ENCODE measurements around the gene GAS2L1.

GAS2L1 gene

DNA sequence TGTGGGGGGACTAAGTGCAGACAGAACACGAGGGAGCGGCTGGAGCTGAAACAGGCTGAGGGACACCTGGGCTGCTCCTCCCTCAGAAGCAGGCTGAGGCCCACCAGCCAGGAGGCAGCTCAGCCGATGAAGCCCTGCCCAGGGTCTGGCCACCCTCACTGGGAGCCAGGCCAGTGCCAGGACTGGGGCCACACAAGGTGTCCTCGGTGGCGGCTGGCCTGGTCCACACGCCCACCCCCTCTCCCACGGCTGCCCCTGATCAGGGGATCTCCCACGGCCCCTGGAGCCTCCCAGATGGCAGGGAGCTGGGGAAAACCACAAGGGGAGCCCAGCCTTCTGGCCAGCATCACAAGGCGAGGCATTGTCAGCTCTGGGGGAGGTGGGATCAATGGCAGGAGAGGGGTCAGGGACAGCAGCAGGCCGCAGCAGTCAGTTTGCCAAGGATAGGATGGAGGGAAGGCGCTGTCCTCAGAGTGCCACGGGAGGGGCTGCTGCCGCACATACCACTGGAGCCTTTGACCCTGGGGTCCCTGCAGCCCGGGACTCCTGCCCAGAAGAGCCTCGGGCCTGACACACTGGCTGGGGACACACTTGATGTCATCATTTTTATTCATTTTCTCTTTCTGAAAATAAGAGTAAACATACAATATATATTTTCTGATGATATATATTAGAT lies 20.8 kb downstream of the GAS2L1 start:
- DNase-seq (ENCODE audit: low spot score) = no peak

DNA sequence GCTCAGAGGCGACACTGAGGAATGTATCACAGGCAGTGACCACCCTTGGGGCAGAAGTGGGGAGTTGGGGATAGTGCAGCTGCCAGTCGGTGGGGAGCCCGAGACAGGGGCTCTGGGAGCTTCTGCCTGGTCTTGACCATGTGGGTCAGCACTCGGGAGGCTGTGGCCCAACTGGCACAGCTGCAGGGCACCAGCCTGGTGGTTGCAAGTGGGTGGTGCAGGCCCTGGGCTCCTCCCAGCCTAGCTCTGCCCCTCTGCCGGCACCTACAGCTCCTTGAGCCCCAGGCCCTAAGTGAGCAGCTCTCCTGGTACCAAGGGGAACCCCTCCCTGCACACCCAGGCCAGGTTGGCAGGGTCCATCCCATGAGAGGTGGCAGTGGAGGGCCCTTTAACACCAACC lies 21.6 kb downstream of the GAS2L1 start:
- no peak for DNase-seq (ENCODE audit: low spot score)

DNA sequence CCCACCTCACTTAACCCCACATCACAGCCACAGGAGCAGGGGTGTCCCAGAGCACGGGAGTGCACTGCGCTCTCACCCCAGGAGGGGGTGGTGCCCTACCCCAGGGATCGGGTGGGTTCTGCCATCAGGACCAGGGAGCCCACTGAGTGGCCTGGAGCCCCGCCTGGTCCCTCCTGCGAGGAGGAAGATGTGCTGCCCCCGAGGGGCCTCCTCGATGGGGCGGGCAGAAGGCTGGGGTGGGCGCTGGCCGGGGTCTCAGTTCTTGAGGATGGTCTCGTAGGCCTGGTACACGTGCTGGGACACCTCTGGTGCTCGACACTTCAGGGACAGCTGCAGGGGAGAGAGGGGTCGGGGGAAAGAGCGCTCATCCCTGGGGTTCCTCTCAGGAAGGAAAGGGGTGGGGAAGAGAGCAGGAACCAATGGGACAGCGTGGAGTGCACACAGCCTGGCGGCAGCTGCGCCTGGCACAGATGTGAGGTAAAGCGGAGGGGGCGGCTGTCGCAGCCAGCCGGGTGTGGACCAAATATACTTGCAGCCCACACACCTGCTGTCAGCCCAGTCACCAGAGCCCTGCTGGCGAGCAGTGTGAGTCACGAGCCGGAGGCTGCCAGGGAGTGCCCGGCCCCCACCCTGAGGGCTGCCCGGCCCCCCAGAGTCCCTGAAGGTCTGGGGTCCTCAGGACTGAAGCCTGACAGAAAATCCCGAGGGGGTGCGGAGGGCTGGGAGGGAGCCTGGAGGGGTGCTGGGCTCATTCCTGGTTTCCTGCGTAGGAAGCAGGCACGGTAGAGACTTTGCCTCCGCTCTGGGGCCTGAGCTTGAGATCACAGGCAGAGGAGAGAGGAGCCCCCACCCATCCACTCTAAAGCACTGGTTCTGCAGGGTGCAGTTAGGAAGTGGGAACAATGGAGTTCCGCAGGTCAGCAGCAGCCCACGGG lies 22.4 kb downstream of the GAS2L1 start:
- DNase-seq (ENCODE audit: low spot score) = no peak

DNA sequence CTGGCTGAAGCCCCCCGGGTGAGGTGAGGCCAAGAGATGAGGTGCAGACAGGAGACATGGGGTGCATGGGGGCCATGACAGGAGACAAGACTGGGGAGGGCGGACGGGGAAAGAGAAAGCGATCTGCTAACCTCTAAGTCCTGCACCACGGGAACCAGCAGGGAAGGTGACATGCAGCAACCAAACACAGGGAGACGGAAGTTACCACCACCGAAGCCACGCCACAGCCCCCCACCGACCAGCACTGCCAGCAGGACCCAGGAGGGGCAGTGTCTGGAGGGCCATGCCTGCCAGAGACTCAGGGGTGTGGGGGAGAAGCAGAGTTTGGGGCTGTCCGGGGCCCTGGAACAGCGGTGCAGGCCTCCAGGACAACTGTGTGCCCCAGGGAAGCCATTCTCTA lies 23.1 kb downstream of the GAS2L1 start:
- no peak for DNase-seq (ENCODE audit: low spot score)

DNA sequence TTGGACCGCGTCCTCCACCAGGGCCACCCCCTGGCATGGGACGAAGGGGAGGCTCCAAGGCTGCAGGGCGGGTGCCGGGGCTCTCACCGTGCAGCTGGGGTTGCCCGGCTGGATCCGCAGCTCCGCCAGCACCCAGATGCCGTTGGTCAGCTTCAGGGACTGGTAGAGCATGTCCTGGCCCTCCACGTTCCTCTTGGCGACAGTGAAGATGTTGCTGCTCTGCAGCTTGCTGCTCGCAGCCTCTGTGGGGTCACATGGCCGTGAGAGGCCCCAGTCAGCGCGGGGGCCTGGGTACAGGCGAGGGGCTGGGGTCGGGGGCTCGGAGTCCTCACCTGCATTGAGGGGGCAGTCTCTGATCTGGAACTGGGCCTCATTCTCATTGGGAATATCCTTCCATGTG lies 23.8 kb downstream of the GAS2L1 start:
- no peak for DNase-seq (ENCODE audit: low spot score)

DNA sequence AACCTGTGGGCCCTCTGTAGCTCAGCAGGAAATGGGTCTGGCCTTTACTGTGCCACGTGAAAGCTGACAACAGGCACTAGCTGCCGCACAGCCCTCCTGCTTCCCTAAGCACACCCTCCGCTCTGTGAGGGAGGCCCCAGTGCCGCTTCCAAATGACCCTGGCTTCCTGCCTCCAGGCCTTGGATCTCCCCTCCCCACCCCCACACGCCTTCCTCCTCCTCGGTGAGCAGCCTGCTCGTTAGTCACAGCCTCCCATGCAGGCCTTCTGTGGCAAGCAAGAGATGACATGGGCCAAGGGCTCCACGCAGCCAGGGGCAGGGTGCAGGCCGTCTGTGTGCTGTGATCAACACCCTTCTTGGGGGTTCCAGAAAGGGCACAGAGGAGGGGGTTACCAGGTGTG lies 24.3 kb downstream of the GAS2L1 start:
- no peak for DNase-seq (ENCODE audit: low spot score)

DNA sequence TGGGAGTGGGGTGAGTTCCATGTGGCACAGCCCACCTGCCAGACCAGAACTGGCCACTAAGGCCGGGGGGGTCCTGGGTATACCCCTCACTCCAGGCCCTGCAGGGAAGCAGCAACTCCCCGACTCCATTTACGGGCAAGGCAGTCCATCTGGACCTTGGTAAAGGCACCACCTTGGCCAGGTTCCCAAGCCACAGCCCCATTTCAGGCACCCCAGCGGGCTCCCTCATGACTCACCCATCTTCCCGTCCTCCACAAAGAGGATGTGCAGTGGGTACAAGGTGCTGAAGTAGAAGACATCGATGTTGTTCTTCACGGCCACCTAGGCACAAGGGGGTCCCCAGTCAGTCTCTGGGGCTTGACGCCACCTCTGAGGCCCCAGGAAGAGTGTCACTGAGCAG lies 24.8 kb downstream of the GAS2L1 start:
- no peak for DNase-seq (ENCODE audit: low spot score)

DNA sequence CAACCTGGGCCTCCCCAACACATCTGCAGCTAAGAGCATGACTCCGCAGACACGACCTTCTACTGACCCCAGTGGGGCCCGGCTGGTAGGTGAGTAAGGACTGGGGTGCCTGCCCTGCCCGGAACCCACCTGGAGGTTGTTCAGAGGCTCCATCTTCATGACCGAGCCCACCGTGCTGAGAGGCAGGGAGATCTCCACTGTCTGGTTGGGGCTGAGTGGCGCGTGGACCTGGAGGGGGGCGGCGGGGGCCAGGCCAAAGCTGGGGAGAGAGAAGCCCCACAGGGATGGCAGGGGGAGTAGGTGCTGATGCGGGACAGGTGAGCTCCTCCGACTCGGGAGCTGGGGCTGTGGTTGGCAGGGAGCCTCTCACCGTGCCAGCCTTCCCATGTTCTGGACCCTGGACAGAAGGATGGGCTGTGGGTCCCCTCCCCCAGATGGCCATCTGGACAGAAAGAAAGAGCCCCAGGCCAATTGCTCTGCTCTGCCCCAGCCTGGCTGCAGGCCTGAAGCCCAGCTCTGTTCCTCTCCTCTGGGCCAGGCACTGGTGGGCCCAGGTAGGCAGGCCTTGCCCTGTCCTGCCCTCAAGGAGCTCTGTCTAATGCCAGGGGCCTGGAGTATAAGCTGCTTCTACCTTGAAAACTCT lies 25.3 kb downstream of the GAS2L1 start:
- DNase-seq (ENCODE audit: low spot score) = no peak

DNA sequence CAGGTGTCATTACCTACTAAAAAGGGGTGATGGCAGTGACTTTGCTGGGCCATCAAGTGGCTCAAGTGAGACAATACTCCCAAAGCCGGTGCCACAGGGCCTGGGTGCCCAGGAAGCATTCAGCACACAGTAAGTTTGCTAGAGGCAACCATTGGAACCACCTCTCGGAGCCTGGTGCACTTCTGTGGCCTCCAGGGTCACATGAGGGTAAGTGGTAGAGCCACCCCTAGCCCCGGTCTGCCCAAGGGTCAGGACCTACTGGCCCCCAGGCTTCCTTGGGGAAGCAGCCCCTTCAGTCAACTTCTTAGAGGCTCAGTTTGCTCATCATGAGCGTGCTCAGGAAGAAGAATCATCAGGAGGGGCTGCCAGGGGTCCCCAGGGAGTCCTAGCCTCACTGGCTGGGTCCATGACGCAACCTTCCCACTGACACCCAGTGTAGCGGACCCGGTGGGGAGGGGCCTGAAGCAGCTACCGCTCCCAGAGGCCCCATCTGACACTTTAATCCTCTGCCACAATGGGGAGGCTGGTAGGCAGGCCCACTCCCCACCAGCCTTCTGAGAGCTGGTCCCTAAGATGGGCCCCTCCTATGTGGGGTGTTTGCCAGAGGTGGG lies 26.5 kb downstream of the GAS2L1 start:
- no peak for DNase-seq (ENCODE audit: low spot score)

DNA sequence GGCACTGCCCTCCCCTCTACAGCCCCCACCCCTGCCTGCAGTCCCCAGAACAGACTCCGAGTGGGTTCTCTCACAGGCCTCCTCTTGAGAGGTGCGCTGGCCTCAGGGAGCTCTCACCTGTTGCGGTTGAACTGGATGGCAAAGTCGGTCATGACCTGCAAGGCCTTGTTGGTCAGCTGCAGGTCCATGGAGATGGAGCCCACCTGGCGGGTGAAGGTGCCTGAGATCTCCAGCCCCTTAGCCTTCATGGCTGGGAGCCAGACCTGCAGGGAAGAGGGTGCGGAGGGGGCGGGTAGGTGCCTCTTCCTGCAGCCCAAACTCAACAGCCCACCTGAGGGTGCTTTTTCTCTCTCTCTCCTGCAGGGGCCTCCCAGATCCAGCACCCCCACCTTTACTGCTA lies 27.7 kb downstream of the GAS2L1 start:
- DNase-seq (ENCODE audit: low spot score) = no peak

DNA sequence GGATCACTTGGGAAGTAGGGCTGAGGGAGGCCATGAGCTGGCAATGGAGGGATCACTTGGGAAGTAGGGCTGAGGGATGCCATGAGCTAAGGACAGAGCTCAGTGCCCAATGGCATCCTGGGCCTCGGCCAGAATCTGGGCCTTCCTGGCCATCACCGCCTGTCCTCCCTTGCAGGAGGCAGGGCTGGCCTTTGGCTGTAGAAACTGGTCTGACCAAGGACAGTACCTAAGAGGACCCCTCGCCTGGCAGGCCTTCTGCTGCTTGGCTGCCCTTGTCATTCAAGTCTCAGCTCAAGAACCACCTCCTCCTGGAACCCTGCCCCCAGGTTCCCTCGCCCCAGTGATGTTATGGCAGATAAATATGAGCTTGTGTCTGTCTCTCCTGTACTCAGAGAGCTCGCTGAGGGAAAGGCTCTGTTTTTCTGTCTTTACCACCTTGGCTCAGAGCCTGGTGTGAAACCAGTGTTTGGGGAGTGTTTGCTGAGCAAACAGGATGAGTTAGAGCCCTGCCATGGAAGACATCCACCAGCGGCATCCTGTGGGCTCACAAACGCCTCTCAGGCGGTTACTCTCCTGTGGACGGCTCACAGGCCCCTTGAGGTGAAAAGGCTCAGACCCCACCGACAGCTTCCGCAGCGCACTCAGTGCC lies 28.4 kb downstream of the GAS2L1 start:
- DNase-seq (ENCODE audit: low spot score) = no peak

DNA sequence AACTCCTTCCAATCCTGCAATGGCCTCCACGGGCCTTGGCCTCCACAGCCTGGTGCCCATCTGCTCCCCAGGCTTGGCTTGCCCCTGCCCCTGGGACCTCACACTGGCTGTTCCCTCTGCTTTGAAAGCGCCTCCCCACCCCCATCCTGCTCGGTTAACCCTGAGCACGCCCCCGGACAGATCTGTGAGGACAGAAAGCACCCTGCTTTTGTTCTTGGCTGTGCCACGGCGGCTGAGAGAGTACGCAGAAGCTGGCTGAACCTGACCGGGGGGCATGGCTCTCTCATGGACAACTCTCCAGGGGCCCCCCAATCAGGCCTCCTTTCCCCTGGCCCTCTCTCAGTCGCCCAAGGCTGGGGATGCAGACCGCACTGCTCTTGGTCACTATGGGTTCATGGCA lies 29.2 kb downstream of the GAS2L1 start:
- no peak for DNase-seq (ENCODE audit: low spot score)

DNA sequence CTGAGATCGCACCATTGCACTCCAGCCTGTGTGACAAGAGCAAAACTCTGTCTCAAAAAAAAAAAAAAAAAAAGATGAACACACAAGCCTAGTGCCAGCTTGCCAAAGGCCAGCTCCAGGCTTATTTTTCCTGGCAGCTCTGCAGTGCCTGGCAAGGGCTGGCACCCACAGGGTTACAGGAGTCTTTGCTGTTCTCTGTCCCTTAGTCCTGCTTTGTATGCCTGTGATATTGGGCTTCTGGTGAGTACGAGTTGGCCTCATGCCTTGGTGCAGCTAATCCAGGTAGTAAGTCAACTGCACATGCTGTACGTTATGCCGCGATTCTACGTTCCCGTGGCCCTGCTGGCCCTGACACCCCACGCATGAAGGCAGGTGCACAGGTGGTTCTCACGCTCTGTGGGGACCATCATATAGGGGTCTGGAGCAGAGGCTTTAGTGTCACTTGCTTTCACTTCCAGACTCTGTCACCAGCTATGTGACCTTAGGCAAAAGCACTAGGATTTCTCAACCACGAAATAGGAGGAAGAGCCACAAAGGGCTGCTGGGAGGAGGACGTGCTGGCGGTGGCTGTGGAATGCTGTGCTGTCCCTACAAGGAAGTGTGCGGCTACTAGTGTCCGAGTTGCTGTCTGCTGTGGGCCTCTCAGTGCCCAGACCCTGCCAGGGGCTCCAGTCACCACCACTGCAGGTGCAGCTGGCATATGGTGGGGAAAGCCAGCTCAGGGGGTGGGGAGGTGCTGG lies 30.5 kb downstream of the GAS2L1 start:
- no peak for DNase-seq (ENCODE audit: low spot score)

DNA sequence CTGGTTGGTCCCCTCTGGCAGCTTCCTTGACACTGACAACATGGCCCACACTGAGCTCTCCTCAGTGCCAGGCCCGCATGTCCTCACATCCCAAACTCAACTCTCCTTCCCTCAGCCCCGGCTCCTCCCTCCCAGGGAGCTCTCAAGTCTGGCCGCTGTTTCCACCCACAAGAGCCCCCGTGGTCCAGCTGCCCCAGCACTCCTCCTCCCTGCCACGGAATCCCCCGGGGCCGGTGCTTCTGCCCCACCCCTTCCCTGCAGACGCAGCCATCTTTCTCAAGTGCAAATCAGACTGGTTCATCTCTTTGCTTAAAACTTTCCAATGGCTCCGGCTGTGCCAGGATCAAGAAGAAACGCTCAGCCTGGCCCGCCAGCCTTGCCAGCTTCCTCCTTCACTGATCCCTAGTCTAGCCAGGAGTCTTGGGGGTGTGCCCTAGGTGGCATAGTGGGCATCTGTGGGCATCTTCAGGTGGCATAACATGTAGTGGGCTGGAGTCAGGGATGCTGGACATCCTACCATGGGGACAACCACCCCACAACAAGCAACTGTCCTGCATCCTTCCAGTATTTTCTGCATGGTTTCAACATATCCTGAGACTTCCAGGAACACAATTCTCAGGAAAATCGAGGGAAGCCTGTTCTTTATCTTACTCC lies 31.3 kb downstream of the GAS2L1 start:
- DNase-seq (ENCODE audit: low spot score) = no peak

DNA sequence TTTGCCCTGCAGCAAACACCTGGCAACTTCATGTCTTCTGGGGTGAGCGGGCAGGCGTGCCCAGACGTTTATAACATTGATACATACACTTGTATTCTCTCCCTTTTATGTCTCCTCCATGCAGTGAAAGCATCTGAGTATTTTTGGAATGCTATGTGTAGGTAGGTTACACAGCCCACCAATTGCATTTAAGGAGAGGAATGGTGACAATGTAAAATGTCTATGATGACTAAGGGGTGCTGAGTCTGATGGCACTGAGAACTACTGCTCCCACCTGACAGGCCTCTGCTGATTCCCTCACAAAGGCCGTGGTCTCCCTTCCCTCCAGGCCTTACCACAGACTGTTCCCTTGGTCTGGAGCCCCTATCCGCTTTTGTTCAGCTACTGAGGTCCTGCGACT lies 31.9 kb downstream of the GAS2L1 start:
- DNase-seq (ENCODE audit: low spot score) = no peak

DNA sequence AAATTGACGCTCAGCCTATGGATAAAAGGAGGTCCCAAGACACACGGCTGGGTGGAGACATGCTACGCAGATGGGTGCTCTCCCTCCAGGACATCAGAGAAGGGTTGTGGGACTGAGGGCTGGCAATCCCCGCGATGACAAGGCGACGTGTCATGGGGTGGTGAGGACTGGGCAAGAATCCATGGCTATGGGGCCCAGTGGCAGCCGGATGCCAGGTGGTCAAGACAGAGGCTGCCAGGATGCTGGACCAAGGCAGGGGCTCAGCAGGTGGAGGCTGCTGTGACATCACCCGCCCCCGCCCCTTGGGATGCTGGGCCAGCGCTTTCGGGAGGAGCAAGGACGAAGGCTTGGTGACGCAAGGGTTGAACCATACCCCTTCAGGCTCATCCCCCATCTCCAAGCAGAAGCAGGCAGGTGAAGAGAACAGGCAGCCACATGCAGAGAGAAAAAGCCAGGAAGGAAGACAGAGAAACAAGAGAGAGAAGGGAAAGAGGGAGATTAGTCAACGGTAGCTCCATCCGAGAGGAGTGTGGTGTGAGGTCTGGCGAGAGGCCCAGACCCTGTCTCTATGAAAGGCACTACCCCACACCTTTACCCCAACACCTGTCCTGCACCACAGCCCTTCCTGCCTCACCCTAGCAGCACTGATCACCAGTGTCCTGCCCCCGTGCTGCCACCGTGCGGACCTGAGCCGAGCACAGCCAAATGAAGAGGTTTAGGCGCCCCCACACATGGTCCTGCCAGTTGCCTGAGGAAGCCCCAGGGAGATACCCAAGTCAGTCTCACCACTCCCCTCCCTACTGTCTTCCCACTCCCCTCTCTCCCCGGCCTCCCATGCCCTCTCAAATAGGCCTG lies 33.2 kb downstream of the GAS2L1 start:
- no peak for DNase-seq (ENCODE audit: low spot score)

DNA sequence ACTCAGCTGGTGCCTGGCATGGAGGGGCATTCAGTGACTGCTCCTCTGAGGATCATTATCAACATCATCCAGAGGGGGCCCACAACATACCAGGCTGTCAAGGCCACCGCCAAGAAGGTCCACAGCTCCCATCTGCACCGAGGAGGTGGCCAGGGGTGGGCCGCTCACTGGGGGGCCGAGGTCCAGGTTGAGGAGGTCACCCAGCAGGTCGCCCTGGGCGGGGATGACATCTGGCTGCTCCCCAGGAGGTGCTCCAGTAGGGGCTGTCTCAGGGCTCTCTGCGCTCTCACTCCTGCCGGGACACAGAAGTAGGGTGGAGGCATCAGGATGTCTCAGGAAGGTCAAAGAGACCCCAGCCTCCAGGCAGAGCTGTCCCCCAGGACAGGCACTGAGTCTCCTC lies 34.1 kb downstream of the GAS2L1 start:
- no peak for DNase-seq (ENCODE audit: low spot score)

DNA sequence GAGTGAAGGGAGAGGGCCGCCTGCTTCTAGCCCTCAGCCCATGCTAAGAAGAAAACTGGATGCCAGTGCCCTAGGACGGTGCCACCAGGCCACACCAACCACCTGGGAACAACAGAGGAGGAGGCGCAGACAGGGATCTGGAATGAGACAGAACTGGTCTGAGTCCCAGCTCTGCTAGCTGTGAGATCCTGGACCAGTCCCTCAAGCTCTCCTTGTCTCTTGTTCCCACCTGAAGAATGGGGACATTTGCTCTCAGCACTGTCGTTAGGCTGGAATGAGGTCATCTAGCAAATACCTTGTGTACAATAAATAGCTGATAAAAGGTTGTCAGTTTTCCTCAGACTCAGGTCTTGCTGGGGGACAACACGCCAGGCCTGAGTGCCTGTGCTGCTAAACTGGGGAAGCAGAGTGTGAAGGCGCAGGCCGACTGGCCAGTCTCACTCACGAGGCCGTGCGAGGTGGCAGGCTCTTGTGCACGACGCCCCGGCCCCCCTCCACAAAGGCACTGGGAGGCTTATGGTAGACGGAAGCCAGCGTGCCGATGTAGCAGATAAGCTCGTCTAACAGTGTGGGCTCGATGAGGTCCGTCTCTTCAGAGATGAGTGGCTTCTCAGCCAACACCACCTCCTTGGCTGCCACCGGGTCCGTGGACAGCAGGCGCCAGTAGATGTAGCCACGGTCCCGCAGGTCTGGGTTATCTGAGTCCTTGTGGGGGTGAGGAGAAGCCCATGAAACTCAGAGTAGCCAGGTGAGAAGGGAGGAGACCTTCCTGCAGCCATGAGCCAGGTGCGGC lies 34.8 kb downstream of the GAS2L1 start:
- DNase-seq (ENCODE audit: low spot score) = no peak

DNA sequence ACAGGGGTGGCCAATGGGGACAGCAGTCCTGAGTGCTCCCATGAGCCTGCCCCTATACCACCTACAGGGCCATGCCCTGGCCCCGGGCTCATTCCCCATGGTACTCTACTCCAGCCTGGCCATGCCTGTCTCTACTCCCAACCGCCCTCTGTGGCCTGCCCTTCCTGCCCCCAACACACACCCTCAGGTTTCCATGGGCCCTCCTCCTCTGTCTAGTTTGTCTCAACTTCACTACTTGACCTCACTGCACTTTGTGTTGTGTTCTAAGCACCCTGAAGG lies 35.3 kb downstream of the GAS2L1 start:
- no peak for DNase-seq (ENCODE audit: low spot score)
